ENCODE measurements around the gene VSX2.

DNA sequence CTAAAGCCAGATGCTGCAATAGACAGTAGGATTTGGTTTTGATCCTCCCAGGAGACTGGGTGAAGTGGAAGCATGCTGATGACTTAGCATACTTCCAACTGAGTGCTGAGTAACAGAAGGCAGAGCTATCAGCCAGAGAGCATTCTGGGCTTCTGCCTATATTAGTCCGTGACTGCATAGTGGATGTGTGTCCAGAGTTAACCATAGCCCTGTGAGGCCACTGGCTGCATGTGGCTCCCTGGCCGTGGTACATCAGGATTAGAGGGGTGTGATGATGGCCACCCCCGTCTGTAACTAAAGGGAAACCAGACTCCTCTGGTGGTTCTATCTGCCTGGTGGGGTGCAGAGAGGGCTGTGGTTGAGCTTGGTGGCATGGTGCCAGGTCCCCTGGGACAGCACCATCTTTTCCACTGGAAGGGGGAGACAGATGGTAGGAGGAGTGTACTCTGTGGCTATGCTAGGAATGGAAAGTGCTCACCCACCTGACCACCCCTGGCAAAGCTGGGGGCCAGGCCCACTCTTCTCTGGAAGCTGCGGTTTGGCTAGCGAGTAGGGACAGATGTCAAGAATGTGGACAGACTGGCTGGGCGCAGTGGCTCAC lies 36.1 kb downstream of the VSX2 start:
- no peak for TF ChIP-seq CTCF (IDR thresholded peaks at IDR 0.05)
- TF ChIP-seq POLR2A (IDR thresholded peaks at IDR 0.05) = no peak
